ENCODE measurements around the gene CDK2. TPM values are rescaled to one million over a fixed set of nuclear protein-coding genes. Genes with fewer than 3 reads are reported as not detected.
"Not testable (repeated sequence)": the region's sequence is repeated elsewhere in the genome, so short reads cannot be mapped to it uniquely, and the experiment has no call there.

Gene CDK2
- total and polyA plus RNA-seq, 12 donors, result 5.1 to 18.4 (median 8.4) TPM

- DNase-seq, result no peak
Measured at GRCh38 chr12:55985341-55985740, 18.7 kb downstream of the CDK2 start.

DNA sequence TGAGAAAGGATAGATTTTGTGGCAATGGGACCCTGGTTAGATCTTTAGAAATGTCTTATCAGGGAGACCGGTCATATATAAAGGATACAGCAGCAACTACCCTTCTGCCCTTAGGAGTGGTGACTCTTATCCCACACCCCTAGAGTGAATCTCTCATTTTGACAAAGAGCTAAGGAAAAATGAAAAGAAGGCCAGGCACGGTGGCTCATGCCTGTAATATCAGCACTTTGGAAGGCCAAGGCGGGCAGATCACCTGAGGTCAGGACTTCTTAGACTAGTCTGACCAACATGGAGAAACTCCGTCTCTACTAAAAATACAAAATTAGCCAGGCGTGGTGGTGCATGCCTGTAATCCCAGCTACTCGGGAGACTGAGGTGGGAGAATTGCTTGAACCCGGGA lies 19.3 kb downstream of the CDK2 start:
- H3K9me3 ChIP-seq; intact Hi-C loops (cut with DNase I); DNase-seq; H3K4me3 ChIP-seq; H3K27me3 ChIP-seq; ATAC-seq; H3K27ac ChIP-seq: not testable (repeated sequence)
- 93 to 98% methylated on average over 7 of the region's 7 CpGs for WGBS, 2 donors
- peaks cover 0 to 24% (median 0%) of the 10 kb centered on the region in 9 donors for H3K4me1 ChIP-seq
- peaks cover 2 to 100% (median 30%) of the 10 kb centered on the region in 9 donors for H3K36me3 ChIP-seq

More at GRCh38 chr12:55985341-55985740, 18.7 kb downstream of the CDK2 start:
- ATAC-seq, result no peak
- no peaks in the 10 kb centered on the region for H3K9me3 ChIP-seq
- H3K4me1 ChIP-seq, result peaks cover 0 to 24% (median 0%) of the 10 kb centered on the region in 9 donors
- intact Hi-C loops (cut with DNase I), result no loop called here
- H3K4me3 ChIP-seq, result no peak overlapping the region
- H3K27me3 ChIP-seq, result no peaks in the 10 kb centered on the region
- no peak overlapping the region for H3K27ac ChIP-seq
- H3K36me3 ChIP-seq, result peaks cover 0 to 100% (median 29%) of the 10 kb centered on the region in 9 donors
- 91 to 93% methylated on average over 4 of the region's 4 CpGs for WGBS, 2 donors
- TF ChIP-seq, protein P1, sequence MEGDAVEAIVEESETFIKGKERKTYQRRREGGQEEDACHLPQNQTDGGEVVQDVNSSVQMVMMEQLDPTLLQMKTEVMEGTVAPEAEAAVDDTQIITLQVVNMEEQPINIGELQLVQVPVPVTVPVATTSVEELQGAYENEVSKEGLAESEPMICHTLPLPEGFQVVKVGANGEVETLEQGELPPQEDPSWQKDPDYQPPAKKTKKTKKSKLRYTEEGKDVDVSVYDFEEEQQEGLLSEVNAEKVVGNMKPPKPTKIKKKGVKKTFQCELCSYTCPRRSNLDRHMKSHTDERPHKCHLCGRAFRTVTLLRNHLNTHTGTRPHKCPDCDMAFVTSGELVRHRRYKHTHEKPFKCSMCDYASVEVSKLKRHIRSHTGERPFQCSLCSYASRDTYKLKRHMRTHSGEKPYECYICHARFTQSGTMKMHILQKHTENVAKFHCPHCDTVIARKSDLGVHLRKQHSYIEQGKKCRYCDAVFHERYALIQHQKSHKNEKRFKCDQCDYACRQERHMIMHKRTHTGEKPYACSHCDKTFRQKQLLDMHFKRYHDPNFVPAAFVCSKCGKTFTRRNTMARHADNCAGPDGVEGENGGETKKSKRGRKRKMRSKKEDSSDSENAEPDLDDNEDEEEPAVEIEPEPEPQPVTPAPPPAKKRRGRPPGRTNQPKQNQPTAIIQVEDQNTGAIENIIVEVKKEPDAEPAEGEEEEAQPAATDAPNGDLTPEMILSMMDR (IDR thresholded peaks at IDR 0.05), result no peak

DNA sequence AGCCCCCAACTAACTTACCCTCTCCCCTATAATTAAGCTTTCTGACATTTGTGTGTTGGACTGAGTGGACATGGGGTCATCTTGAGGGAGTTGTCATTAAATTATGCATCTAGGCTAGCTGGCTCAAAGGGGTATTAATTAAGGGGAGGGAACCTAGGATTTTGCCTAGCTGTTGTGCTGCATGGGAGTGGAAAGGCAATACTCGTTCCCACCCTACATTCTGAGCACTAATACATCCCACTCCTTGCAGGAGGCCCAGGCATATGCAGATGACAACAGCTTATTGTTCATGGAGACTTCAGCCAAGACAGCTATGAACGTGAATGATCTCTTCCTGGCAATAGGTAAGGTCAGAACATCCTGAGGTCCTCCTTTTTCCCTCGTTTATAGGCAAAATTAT lies 24.5 kb downstream of the CDK2 start:
- TF ChIP-seq, protein P1 (IDR thresholded peaks at IDR 0.05), result no peak
- no peak overlapping the region for H3K27ac ChIP-seq
- no peaks in the 10 kb centered on the region for H3K9me3 ChIP-seq
- DNase-seq (no peak), ATAC-seq (no peak)
- H3K4me1 ChIP-seq, result peaks cover 0 to 3% (median 0%) of the 10 kb centered on the region in 9 donors
- intact Hi-C loops (cut with DNase I), result loop anchor here in 3 of 10 donors (5.0 to 10.0 kb wide), 2 partner anchors 41 to 114 kb away; partner anchors contain the start of gene PA2G4 (in 1 of the 3)
- no peak overlapping the region for H3K4me3 ChIP-seq
- 88 to 95% methylated on average over 3 of the region's 3 CpGs for WGBS, 2 donors
- no peaks in the 10 kb centered on the region for H3K27me3 ChIP-seq
- peaks cover 3 to 93% (median 67%) of the 10 kb centered on the region in 9 donors for H3K36me3 ChIP-seq

- intact Hi-C loops (cut with DNase I), result loop anchor here in 3 of 10 donors (5.0 to 10.0 kb wide), 2 partner anchors 39 to 111 kb away; partner anchors contain the start of gene PA2G4 (in 1 of the 3)
- TF ChIP-seq, protein P1 (IDR thresholded peaks at IDR 0.05), result no peak
- peaks cover 0 to 71% (median 62%) of the 10 kb centered on the region in 9 donors for H3K36me3 ChIP-seq
- 86 to 89% methylated on average over 4 of the region's 4 CpGs for WGBS, 2 donors
- no peaks in the 10 kb centered on the region for H3K27me3 ChIP-seq
- no peaks in the 10 kb centered on the region for H3K9me3 ChIP-seq
- no peak overlapping the region for H3K4me3 ChIP-seq
- H3K27ac ChIP-seq, result no peak overlapping the region
- DNase-seq (no peak), ATAC-seq (no peak)
- H3K4me1 ChIP-seq, result peaks cover 4 to 21% (median 10%) of the 10 kb centered on the region in 9 donors
Measured at GRCh38 chr12:55993230-55993853, 26.7 kb downstream of the CDK2 start.

DNA sequence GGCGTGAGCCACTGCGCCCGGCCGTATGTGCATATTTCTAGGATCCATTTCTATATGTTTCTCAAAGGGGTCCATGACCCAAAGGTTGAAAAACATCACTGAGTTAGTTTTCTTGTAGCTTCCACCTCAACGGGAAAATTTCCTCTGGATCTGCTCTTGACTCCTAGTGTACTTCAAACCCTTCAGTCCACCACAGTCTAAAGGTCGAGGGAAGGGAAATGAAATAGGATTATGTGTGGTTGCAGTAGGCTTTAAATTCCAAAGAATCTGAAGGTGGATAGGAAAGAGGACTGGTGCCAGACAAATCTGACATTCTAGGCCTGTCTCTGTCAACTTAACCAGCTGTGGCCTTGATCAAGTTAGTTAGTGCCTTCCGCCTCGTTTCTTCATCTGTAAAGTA lies 28.7 kb downstream of the CDK2 start:
- no peak for DNase-seq
- H3K4me3 ChIP-seq, result no peak overlapping the region
- 82 to 86% methylated on average over 8 of the region's 8 CpGs for WGBS, 2 donors
- H3K9me3 ChIP-seq, result no peaks in the 10 kb centered on the region
- no peak overlapping the region for H3K27ac ChIP-seq
- peaks cover 5 to 22% (median 11%) of the 10 kb centered on the region in 9 donors for H3K4me1 ChIP-seq
- TF ChIP-seq, protein P1 (IDR thresholded peaks at IDR 0.05), result no peak
- intact Hi-C loops (cut with DNase I), result loop anchor here in 3 of 10 donors (5.0 to 10.0 kb wide), 3 partner anchors 47 to 122 kb away; partner anchors contain the start of genes RPS26 (in 2 of the 3), PA2G4 (in 1 of the 3), RPL41 (in 1 of the 3) and ZC3H10 (in 1 of the 3)
- peaks cover 0 to 64% (median 48%) of the 10 kb centered on the region in 9 donors for H3K36me3 ChIP-seq
- H3K27me3 ChIP-seq, result no peaks in the 10 kb centered on the region
- no peak for ATAC-seq

Measured in heart right ventricle (tissue), 16 donors.